Measurements from ENCODE around the gene MSN. TPM values are rescaled to one million over a fixed set of nuclear protein-coding genes. Genes with fewer than 3 reads are reported as not detected.

Gene MSN
- total RNA-seq, 6 donors from 2014 or later: 160 to 508 (median 380) TPM

DNA sequence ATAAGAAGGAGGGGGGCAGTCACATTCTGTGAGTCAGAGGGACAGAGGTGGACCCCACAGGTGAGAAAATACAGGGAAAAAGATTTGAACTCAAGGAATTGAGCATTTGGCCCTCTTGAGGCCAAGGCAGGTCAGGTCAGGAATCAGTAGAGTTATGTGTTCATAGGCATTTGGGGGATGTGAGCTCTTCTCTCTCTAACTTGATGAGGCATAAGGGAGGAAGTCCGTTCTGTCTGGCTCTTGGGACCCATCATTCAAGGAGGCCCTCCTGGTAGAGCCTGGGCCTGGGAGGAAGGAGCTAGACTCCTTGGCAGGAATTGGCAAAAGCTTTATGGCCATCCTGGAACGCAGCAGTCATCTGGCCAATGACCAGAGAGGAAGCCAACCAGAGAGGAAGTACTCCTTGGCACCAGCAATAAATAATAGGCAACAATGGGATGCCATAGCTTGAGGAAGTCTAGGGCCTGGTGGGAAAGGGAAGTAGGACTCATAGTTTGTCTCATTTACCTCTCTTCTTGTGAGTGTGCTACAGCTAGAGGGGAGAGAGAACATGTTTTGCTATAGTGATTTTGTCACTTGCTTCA is 53.0 kb downstream of the MSN start:
- H3K4me3 ChIP-seq: no peak overlapping the region
- no peak for TF ChIP-seq POLR2A (IDR thresholded peaks at IDR 0.05)
- TF ChIP-seq EP300 (IDR thresholded peaks at IDR 0.05): no peak
- peak; percentile 25 to 31 for TF ChIP-seq POLR2AphosphoS5 (IDR thresholded peaks at IDR 0.05)
- H3K36me3 ChIP-seq: peaks cover 0 to 48% (median 4%) of the 10 kb centered on the region in 4 donors
- no peaks in the 10 kb centered on the region for H3K27me3 ChIP-seq
- H3K4me1 ChIP-seq: peaks cover 5 to 42% (median 16%) of the 10 kb centered on the region in 4 donors
- WGBS, 2 donors: 69% methylated on average over 2 of the region's 2 CpGs; no CpG with 5 or more reads in 1 of the 2 donors
- ATAC-seq (ENCODE audit: low FRiP score in 2 of 2): peak; percentile 25 to 54
- H3K9me3 ChIP-seq: peaks cover 0 to 6% (median 0%) of the 10 kb centered on the region in 4 donors
- H3K27ac ChIP-seq: peak overlapping the region in 1 of 4 donors; percentile 40
- no peak for DNase-seq

DNA sequence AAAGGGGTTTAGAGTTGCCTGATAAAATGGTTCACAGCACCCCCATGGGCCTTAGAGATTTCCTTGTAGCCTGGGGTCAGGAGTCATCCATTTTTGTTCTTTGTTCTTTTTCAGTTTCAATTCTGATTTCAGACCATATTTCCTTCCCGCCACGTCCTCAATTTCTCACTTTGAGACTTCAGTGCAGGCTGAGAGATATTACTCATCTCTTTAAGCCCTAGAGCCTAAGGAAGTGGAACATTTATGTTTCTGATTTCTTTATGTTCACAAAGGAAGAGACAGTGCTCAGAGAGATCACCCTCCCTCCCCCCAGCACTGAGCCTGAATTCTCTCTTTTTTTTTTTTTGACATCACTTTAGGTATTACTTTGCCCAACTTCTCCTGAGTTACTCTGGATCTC is 56.3 kb downstream of the MSN start:
- H3K27ac ChIP-seq: peak overlapping the region in 2 of 4 donors; percentile 7 to 55
- no peaks in the 10 kb centered on the region for H3K27me3 ChIP-seq
- TF ChIP-seq, protein P1, sequence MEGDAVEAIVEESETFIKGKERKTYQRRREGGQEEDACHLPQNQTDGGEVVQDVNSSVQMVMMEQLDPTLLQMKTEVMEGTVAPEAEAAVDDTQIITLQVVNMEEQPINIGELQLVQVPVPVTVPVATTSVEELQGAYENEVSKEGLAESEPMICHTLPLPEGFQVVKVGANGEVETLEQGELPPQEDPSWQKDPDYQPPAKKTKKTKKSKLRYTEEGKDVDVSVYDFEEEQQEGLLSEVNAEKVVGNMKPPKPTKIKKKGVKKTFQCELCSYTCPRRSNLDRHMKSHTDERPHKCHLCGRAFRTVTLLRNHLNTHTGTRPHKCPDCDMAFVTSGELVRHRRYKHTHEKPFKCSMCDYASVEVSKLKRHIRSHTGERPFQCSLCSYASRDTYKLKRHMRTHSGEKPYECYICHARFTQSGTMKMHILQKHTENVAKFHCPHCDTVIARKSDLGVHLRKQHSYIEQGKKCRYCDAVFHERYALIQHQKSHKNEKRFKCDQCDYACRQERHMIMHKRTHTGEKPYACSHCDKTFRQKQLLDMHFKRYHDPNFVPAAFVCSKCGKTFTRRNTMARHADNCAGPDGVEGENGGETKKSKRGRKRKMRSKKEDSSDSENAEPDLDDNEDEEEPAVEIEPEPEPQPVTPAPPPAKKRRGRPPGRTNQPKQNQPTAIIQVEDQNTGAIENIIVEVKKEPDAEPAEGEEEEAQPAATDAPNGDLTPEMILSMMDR (IDR thresholded peaks at IDR 0.05): no peak
- TF ChIP-seq EP300 (IDR thresholded peaks at IDR 0.05) (no peak), POLR2AphosphoS5 (IDR thresholded peaks at IDR 0.05) (no peak), POLR2A (IDR thresholded peaks at IDR 0.05) (no peak)
- WGBS, 2 donors: 41 to 50% methylated on average over 2 of the region's 2 CpGs
- DNase-seq (no peak), ATAC-seq (ENCODE audit: low FRiP score in 2 of 2) (peak in 1 of 2 donors; percentile 14)
- H3K36me3 ChIP-seq: peaks cover 0 to 44% (median 9%) of the 10 kb centered on the region in 4 donors
- no peak overlapping the region for H3K4me3 ChIP-seq
- peaks cover 0 to 27% (median 15%) of the 10 kb centered on the region in 4 donors for H3K4me1 ChIP-seq
- peaks cover 0 to 7% (median 0%) of the 10 kb centered on the region in 4 donors for H3K9me3 ChIP-seq

DNA sequence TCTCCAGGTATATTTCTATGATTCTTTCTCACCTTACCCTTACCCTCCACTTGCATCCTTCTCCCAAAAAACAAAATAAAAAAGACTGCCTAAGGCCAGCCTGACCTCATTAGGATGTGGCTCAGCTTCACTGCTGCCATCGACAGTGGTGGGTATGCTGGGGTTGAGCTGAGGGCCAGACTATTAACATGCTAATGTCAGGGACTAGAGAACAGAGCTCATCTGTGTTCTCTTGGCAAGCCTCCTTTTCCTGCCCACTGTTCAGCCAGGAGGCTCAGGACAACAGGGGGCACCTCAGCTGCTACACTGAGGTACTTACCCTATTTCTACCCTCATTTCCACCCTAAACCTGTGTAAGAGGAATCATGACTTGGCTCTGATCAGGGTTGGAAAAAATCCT is 59.3 kb downstream of the MSN start:
- Histone ChIP-seq H3K27me3 (no peaks in the 10 kb centered on the region), H3K4me1 (peaks cover 0 to 17% (median 6%) of the 10 kb centered on the region in 4 donors), H3K36me3 (peaks cover 0 to 54% (median 32%) of the 10 kb centered on the region in 4 donors), H3K4me3 (no peak overlapping the region), H3K27ac (no peak overlapping the region), H3K9me3 (peaks cover 0 to 7% (median 0%) of the 10 kb centered on the region in 4 donors)
- TF ChIP-seq, protein P1 (IDR thresholded peaks at IDR 0.05): no peak
- TF ChIP-seq POLR2AphosphoS5 (IDR thresholded peaks at IDR 0.05) (no peak), EP300 (IDR thresholded peaks at IDR 0.05) (no peak), POLR2A (IDR thresholded peaks at IDR 0.05) (no peak)
- DNase-seq: no peak
- WGBS, 2 donors: 50 to 55% methylated on average over 1 of the region's 1 CpG
- no peak for ATAC-seq (ENCODE audit: low FRiP score in 2 of 2)

DNA sequence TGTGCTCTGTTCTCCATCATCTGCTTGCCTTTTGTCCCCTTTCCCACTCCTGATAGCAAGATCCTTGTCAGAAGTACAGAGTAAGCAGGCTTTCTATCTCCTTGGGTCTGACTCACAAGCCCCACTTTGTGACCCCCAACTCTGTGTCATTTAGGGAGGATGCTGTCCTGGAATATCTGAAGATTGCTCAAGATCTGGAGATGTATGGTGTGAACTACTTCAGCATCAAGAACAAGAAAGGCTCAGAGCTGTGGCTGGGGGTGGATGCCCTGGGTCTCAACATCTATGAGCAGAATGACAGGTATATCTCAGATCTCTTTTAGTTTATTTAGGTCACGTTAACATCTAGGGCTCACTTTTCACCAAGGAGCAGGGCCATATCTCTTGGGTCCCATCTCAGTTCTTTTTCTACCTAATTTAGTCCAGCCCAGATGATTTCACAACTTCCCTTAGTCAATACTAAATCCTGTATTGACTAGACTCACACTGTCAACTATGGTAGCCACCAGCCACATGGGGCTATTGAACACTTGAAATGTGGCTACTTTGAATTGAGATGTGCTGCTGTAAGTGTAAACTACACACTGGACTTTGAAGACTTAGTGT is 64.3 kb downstream of the MSN start:
- no peak overlapping the region for H3K27ac ChIP-seq
- H3K4me1 ChIP-seq: no peaks in the 10 kb centered on the region
- H3K36me3 ChIP-seq: peaks cover 6 to 97% (median 73%) of the 10 kb centered on the region in 4 donors
- WGBS, 2 donors: 80 to 89% methylated on average over 1 of the region's 1 CpG
- H3K4me3 ChIP-seq: no peak overlapping the region
- no peaks in the 10 kb centered on the region for H3K9me3 ChIP-seq
- ATAC-seq (ENCODE audit: low FRiP score in 2 of 2) (no peak), DNase-seq (no peak)
- no peaks in the 10 kb centered on the region for H3K27me3 ChIP-seq
- TF ChIP-seq POLR2AphosphoS5 (IDR thresholded peaks at IDR 0.05) (no peak), EP300 (IDR thresholded peaks at IDR 0.05) (no peak), POLR2A (IDR thresholded peaks at IDR 0.05) (no peak)
- TF ChIP-seq, protein P1 (IDR thresholded peaks at IDR 0.05): no peak

DNA sequence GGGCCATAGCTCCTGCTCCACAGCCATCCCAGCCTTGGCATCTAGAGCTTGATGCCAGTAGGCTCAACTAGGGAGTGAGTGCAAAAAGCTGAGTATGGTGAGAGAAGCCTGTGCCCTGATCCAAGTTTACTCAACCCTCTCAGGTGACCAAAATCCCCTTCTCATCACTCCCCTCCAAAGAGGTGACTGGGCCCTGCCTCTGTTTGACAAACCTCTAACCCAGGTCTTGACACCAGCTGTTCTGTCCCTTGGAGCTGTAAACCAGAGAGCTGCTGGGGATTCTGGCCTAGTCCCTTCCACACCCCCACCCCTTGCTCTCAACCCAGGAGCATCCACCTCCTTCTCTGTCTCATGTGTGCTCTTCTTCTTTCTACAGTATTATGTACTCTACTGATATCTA is 73.5 kb downstream of the MSN start:
- DNase-seq: no peak
- Histone ChIP-seq H3K9me3 (no peaks in the 10 kb centered on the region), H3K4me1 (peaks cover 0 to 16% (median 5%) of the 10 kb centered on the region in 4 donors), H3K4me3 (no peak overlapping the region), H3K27ac (no peak overlapping the region), H3K27me3 (no peaks in the 10 kb centered on the region), H3K36me3 (peaks cover 13 to 65% (median 40%) of the 10 kb centered on the region in 4 donors)
- TF ChIP-seq POLR2A (IDR thresholded peaks at IDR 0.05) (no peak), POLR2AphosphoS5 (IDR thresholded peaks at IDR 0.05) (no peak), EP300 (IDR thresholded peaks at IDR 0.05) (no peak)
- TF ChIP-seq, protein P1 (IDR thresholded peaks at IDR 0.05): no peak
- no peak for ATAC-seq (ENCODE audit: low FRiP score in 2 of 2)
